GM21528 (cell line): Measurements from ENCODE around the gene FAM200A.
"Not testable (repeated sequence)": the region's sequence is repeated elsewhere in the genome, so short reads cannot be mapped to it uniquely, and the experiment has no call there.

Experiments
- ATAC-seq: cut with Tn5 transposase; IDR thresholded peaks from one replicate; pipeline ENCODE4 v1.9.1; 2021; ENCODE audit warnings: mild to moderate bottlenecking, moderate library complexity; ENCODE audit not compliant: unreplicated experiment, low FRiP score

The FAM200A gene

DNA sequence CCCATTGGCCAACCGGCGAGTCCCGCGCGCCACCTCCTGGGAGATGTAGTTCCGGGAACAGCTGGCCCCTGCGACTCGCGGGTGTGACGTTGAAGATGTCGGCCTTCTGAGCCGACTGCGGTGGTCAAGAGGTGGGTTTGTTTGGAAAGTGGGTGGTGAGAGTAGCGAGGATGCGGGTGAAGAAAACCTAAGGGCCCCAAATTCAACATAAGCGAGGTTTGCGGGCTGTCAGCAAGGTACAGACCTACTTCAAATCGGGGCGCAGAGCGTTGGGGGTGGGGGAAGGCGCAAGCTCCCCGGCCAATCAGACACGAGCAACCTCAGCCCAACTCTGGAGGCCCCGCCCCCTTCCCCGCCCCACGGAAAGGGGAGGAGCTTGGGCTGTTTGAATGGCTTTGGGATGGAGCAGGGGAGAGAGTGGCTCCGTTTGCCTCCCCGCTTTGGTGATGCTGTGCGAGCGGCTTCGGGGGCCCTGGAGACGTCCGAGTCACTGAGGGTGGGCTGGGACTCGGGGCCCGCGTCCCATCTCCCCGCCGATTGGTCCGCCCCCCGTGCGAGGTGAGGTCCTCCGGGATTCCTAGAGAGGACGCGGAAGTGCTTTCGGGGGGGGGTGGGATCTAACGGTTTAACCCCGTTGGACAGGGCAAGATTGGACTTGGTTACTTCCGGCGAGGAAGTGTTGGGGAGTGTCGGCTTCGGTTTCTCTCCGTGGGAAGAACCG, 47.2 kb downstream of the FAM200A start, which contains the start of gene ZKSCAN5:
Gene ZKSCAN5 (plus strand): TSS at position 60 of the 721 bp plus-strand sequence. CDS start 1,383 bp downstream, outside the sequence.
- ATAC-seq: peak; percentile 81

DNA sequence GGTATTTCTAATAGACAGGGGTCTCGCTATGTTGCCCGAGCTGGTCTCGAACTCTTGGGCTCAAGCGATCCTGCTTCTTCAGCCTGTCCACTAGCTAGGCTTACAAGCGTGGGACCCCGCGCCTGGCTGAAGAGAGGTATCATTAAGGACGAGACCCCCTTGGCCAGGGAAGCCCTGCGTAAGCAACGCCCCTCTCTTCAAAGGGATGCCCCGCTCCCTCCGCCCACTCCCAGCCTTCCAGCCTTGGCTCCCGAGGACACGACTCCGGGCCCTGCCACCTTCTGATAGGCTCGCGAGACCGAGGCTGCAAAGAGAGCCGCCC, 47.7 kb downstream of the FAM200A start:
- ATAC-seq: peak; percentile 1

DNA sequence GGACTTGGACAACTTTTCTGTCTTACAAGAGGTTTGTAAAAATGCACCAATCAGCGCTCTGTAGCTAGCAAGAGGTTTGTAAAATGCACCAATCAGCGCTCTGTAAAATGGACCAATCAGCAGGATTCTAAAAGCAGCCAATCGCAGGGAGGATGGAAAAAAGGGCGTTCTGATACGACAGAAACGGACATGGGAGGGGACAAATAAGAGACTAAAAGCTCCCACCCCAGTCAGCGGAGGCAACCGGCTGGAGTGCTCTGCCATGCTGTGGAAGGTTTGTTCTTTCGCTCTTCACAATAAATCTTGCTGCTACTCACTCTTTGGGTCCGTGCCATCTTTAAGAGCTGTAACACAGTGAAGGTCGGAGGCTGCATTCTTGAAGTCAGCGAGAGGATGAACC, 50.7 kb downstream of the FAM200A start:
- not testable (repeated sequence) for ATAC-seq

DNA sequence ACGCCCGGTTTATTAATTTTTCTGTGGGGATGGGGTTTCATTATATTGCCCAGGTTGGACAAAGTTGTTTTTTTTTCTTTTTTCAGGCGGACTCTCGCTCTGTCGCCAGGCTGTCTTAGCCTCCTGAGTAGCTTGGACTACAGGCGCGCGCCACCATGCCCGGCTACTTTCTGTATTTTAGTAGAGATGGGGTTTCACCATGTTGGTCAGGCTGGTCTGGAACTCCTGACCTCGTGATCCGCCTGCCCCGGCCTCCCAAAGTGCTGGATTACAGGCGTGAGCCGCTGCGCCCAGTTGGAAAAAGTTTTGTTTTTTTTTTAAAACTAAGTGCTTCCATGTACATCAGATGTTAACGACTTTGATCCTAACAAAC, 51.3 kb downstream of the FAM200A start:
- ATAC-seq: no peak

DNA sequence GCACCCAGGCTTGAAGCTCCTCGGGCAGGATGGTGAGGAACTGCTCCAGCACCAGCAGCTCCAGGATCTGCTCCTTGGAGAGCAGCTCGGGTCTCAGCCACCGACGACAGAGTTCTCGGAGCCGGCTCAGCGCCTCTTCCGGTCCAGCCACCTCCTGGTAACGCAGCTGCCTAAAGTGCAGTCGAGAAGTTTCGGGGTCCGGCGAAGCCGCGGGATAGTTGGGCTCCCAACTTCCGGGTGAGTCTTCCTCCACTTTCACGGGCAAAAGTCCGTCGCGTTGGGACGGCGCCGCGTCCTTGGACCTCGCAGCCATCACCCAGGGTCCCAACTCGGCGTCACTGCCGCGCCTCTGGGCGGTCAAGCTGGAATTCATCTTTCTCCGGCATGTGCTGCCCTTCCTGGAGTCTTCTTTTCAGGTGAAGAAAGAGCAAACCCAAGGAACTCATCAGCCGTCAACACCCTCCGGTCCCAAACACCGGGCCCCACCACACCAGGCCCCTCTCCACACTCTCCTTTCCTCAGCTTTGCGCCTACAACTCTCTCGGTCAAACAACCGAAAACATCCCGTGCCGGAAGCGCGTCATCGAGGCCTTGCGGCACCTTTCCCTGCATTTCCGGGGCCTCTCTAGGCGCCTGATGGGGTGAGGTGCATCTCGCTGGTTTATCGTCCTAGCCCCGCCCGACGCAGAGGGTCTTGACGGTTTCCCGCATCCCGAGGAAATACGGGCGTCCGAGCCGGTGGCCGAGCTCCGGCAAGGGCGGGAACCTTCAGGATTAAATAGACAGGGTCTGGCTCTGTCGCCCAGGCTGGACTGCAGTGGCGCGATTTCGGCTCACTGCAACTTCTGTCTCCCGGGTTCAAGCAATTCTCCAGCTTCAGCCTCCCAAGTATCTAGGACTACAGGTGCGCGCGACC, 51.9 kb downstream of the FAM200A start, which contains the start of gene ZNF394:
Gene ZNF394 (minus strand): TSS at position 561 of the 916 bp plus-strand sequence. CDS start 188 bp downstream, at position 373.
- ATAC-seq: peak; percentile 37

DNA sequence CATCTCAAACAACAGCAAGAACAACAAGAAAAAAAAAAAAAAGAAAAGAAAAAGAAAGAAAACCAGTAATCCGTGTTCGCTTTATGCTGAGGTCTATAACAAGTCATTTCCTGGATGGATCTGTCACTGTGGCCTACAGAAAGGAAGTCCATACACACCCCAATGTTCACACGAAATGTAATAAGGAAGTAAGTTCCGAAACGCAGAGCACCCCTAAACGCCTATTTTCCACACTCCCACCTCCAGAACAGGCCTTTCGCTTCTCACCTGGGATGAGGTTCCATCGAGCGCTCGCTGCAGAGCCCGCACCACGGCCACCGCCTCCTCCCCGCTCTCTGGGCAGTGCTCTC, 52.6 kb downstream of the FAM200A start:
- ATAC-seq: peak; percentile 14

DNA sequence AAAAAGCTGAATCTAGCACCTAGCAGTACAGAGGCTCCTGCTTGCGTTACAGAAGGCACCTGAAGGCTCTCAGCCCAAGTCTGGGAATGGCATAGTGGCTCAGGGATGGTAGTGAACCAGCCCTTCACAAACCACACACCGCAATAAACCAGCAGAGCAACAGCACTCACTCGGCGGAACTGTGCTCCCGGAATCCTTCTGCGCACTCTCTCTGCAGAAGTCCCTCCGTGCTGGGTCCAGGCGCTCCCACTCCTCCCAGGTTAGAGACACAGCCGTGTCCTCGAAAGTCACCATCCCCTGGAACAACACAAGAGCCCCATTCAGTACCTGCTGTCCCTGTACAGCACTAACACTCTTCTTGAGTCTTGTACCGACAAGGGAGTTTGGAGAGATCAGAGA, 53.4 kb downstream of the FAM200A start:
- ATAC-seq: no peak

DNA sequence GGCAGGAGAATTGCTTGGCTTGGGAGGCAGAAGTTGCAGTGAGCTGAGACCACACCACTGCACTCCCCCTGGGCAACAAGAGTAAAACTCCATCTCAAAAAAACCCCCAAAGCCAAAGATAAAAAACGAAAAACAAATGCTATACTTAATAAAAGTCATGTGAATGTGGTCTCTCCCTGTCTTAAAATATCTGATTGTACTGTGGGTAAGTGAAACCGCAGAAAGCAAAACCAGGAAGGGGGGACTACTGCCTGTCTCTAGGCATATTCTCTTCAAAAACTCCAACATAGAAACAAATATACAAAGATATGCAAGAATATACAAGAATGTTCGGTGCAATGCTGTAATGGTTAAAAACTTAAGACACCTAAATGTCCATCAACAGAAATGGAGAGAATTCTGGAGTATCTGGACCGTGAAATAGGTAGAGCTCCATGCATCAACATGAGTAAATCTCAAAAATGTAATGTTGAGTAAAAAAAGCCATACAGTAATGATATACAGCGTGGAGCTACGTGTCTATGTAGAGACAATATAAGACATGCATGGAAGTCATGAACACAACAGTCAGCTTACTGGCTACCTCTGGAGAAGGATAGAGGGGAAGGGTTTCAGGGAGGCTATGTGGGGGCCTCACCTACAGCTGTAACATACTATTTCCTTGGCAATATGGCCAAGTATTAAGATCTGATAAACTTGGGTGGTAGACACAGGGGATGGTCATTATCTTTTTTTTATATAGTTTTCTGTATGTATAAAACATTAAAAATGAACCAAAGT, 54.0 kb downstream of the FAM200A start:
- ATAC-seq: no peak
